Sigmoid colon (tissue), 3 donors: ENCODE data around the gene GPR42.

Experiments
- POLR2A ChIP-seq, 2 donors: fragments of 450-650 bp; IDR thresholded peaks; one replicate each; pipeline ENCODE4 v1.6.1; 2016; ENCODE audit warnings: antibody characterized with exemption in 2 of 2, mild to moderate bottlenecking in 2 of 2, moderate library complexity in 2 of 2
- TF ChIP-seq, protein P1 (sequence below), 4 experiments: fragments of 450-650 bp in 3 of 4; fragments of 200-600 bp in 1 of 4; IDR thresholded peaks; one replicate each; pipeline ENCODE4 v1.5.1; 2016 to 2019; ENCODE audit warnings: antibody characterized with exemption in 4 of 4, mild to moderate bottlenecking in 3 of 4, moderate library complexity in 2 of 4

GRCh38 chr19:35398570-35398969 is 27.7 kb downstream of the GPR42 start:
- TF ChIP-seq POLR2A (IDR thresholded peaks at IDR 0.05) = no peak
- TF ChIP-seq, protein P1, sequence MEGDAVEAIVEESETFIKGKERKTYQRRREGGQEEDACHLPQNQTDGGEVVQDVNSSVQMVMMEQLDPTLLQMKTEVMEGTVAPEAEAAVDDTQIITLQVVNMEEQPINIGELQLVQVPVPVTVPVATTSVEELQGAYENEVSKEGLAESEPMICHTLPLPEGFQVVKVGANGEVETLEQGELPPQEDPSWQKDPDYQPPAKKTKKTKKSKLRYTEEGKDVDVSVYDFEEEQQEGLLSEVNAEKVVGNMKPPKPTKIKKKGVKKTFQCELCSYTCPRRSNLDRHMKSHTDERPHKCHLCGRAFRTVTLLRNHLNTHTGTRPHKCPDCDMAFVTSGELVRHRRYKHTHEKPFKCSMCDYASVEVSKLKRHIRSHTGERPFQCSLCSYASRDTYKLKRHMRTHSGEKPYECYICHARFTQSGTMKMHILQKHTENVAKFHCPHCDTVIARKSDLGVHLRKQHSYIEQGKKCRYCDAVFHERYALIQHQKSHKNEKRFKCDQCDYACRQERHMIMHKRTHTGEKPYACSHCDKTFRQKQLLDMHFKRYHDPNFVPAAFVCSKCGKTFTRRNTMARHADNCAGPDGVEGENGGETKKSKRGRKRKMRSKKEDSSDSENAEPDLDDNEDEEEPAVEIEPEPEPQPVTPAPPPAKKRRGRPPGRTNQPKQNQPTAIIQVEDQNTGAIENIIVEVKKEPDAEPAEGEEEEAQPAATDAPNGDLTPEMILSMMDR (IDR thresholded peaks at IDR 0.05) = no peak
